Measurements from ENCODE around the gene FABP3.

The FABP3 gene

GRCh38 chr1:31370565-31370964, 2.3 kb downstream of the FABP3 start:
- H3K4me1 Mint-ChIP-seq (ENCODE audit: low read depth) = peaks cover 14% of the 10 kb centered on the region
- H3K27ac Mint-ChIP-seq = no peak overlapping the region
- no peak for DNase-seq
- H3K36me3 Mint-ChIP-seq (ENCODE audit: low read depth) = peaks cover 11% of the 10 kb centered on the region
- no peaks in the 10 kb centered on the region for H3K9me3 Mint-ChIP-seq
- peaks cover 10% of the 10 kb centered on the region for H3K27me3 Mint-ChIP-seq
- H3K4me3 Mint-ChIP-seq = no peak overlapping the region

GRCh38 chr1:31370021-31370420, 2.9 kb downstream of the FABP3 start:
- H3K27me3 Mint-ChIP-seq = peaks cover 10% of the 10 kb centered on the region
- no peaks in the 10 kb centered on the region for H3K9me3 Mint-ChIP-seq
- H3K4me3 Mint-ChIP-seq = no peak overlapping the region
- H3K36me3 Mint-ChIP-seq (ENCODE audit: low read depth) = peaks cover 15% of the 10 kb centered on the region
- H3K27ac Mint-ChIP-seq = no peak overlapping the region
- peaks cover 14% of the 10 kb centered on the region for H3K4me1 Mint-ChIP-seq (ENCODE audit: low read depth)
- DNase-seq = no peak

DNA sequence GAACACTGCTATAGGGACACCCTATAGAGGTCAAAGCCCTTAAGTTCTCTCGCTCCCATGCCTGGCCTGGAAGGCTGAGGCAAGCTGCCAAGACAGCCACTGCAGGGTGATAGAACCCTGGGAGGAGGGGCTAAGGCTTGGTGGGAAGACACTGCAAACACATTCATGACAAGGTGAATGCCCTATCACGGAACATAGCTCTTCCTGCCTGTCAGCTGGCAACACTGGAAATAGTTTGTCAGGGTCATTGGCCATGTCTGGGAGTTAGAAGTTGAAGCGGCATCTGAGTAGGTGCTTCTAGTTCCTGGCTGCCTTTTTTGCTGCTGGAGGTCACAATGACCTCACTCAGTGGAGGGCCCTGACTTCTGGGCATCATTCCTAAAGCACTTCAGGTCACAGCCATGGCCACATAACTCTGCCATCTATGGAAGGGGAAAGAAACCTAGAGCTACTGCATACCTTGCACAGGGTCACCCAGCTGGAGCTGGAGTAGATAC, 4.2 kb downstream of the FABP3 start:
- H3K36me3 Mint-ChIP-seq (ENCODE audit: low read depth) = peaks cover 29% of the 10 kb centered on the region
- H3K4me3 Mint-ChIP-seq = no peak overlapping the region
- peaks cover 10% of the 10 kb centered on the region for H3K27me3 Mint-ChIP-seq
- peaks cover 11% of the 10 kb centered on the region for H3K4me1 Mint-ChIP-seq (ENCODE audit: low read depth)
- DNase-seq = no peak
- H3K9me3 Mint-ChIP-seq = no peaks in the 10 kb centered on the region
- H3K27ac Mint-ChIP-seq = no peak overlapping the region

DNA sequence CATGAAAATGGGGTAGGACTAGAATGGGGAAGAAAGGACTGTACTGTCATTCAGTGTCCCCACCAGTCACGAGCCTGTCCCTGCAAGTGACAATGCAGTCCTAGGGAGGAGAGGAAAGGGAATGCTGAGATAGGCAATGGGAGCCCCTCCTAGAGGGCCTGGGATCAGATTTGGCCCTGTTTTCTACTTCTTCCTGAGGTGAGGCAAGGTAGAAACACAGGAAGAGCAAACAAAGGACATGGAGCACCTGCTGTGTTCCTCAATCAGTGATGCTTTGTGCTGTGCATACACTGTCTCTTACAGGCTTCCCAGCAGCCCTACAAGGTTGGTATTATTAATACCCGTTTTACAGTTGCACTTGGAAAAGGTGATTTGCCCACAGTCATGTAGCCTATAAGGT, 6.1 kb downstream of the FABP3 start:
- Mint-ChIP-seq H3K27me3 (no peaks in the 10 kb centered on the region), H3K4me3 (no peak overlapping the region), H3K36me3 (ENCODE audit: low read depth) (peaks cover 35% of the 10 kb centered on the region), H3K4me1 (ENCODE audit: low read depth) (no peaks in the 10 kb centered on the region), H3K27ac (no peak overlapping the region), H3K9me3 (no peaks in the 10 kb centered on the region)
- DNase-seq = no peak

DNA sequence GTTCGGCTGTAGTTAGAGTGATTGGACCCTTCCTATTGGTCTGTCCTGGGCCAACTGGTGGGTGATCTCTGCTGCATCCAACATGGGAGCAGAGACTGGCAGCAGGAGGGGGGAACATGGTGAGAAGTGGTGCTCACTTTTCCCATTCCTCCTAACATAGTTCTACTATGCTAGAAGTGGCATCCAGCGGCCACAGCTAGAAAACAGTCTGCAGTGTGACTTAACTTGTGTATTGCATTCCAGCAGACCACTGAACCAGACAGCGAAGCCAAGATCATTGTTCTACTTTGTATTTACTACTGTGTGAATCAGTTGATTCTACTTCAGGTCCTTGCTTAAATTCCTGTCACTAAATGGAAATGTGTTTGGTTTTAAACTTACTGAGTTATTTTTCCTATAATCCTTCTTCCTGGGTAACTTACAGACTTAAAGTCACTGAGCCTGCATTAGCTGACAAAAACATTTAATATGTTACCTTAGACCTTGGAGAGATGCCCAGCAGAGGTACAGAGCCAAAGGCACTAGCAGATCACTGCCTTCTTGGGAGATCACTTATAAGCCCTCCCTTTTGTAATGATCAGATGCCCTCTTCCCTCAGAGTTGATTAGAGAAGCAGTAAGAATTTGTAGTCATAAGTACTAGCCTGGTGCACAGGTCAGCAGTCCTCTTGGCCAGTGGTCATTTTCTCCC, 8.2 kb downstream of the FABP3 start:
- Mint-ChIP-seq H3K9me3 (no peaks in the 10 kb centered on the region), H3K36me3 (ENCODE audit: low read depth) (peaks cover 48% of the 10 kb centered on the region), H3K4me1 (ENCODE audit: low read depth) (no peaks in the 10 kb centered on the region)

DNA sequence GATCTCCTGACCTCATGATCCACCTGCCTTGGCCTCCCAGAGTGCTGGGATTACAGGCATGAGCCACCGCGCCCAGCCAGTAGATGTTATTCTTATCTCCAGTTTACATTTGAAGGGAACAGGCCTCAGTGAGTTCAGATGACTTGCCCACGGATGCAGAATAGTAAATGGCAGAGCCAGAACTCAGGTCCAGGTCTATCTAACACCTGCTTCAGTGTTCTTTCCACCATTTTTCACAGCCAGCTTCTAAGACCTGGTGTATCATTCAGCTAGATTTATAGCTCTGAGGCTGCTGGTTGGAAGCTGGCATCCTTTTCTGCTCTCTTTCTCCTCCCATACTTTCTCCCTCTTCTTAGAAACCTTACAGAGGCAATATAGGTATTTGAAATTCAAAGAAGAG, 10.8 kb downstream of the FABP3 start:
- no peak overlapping the region for H3K4me3 Mint-ChIP-seq
- H3K9me3 Mint-ChIP-seq = no peaks in the 10 kb centered on the region
- H3K4me1 Mint-ChIP-seq (ENCODE audit: low read depth) = no peaks in the 10 kb centered on the region
- no peaks in the 10 kb centered on the region for H3K27me3 Mint-ChIP-seq
- H3K36me3 Mint-ChIP-seq (ENCODE audit: low read depth) = peaks cover 60% of the 10 kb centered on the region
- H3K27ac Mint-ChIP-seq = no peak overlapping the region
- no peak for DNase-seq

More for the DNA sequence above, 8.2 kb downstream of the FABP3 start:
- DNase-seq = no peak
- Mint-ChIP-seq H3K27ac (no peak overlapping the region), H3K27me3 (no peaks in the 10 kb centered on the region), H3K4me3 (no peak overlapping the region)

GRCh38 chr1:31361607-31362006, 11.3 kb downstream of the FABP3 start:
- Mint-ChIP-seq H3K27me3 (no peaks in the 10 kb centered on the region), H3K27ac (no peak overlapping the region), H3K4me3 (no peak overlapping the region), H3K4me1 (ENCODE audit: low read depth) (no peaks in the 10 kb centered on the region), H3K36me3 (ENCODE audit: low read depth) (peaks cover 62% of the 10 kb centered on the region), H3K9me3 (no peaks in the 10 kb centered on the region)
- DNase-seq = no peak

DNA sequence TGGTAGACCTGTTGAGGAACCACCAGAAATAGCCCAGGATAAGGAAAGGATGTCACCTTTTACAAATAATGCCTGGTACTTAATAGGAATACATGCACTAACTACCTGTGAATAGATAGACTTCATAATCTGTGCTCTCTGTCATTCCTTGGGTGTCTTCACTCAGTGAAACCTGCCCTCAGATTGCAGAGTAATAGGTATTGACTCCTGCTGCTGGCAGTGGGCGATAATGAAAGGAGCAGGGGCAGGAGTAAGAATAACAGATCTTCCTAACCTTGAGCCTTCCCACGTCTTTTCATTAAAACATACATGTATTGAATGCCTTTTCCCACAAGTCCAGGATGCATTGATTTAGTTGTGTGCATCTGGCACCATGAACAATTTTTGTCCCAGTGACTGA, 16.4 kb downstream of the FABP3 start:
- DNase-seq = no peak
- Mint-ChIP-seq H3K27ac (no peak overlapping the region), H3K4me3 (no peak overlapping the region), H3K36me3 (ENCODE audit: low read depth) (peaks cover 75% of the 10 kb centered on the region), H3K9me3 (no peaks in the 10 kb centered on the region), H3K27me3 (no peaks in the 10 kb centered on the region), H3K4me1 (ENCODE audit: low read depth) (no peaks in the 10 kb centered on the region)

GRCh38 chr1:31354283-31354682, 18.6 kb downstream of the FABP3 start:
- DNase-seq = no peak
- no peaks in the 10 kb centered on the region for H3K9me3 Mint-ChIP-seq
- peaks cover 80% of the 10 kb centered on the region for H3K36me3 Mint-ChIP-seq (ENCODE audit: low read depth)
- no peak overlapping the region for H3K4me3 Mint-ChIP-seq
- H3K27ac Mint-ChIP-seq = no peak overlapping the region
- H3K4me1 Mint-ChIP-seq (ENCODE audit: low read depth) = no peaks in the 10 kb centered on the region
- no peaks in the 10 kb centered on the region for H3K27me3 Mint-ChIP-seq

GRCh38 chr1:31348449-31348848, 24.4 kb downstream of the FABP3 start:
- Mint-ChIP-seq H3K36me3 (ENCODE audit: low read depth) (peaks cover 84% of the 10 kb centered on the region), H3K27me3 (no peaks in the 10 kb centered on the region), H3K4me3 (no peak overlapping the region), H3K9me3 (no peaks in the 10 kb centered on the region), H3K27ac (no peak overlapping the region), H3K4me1 (ENCODE audit: low read depth) (peaks cover 5% of the 10 kb centered on the region)
- DNase-seq = no peak

GRCh38 chr1:31346785-31347184, 26.1 kb downstream of the FABP3 start:
- no peaks in the 10 kb centered on the region for H3K9me3 Mint-ChIP-seq
- H3K27ac Mint-ChIP-seq = no peak overlapping the region

GRCh38 chr1:31345635-31346034, 27.2 kb downstream of the FABP3 start:
- Mint-ChIP-seq H3K27ac (no peak overlapping the region), H3K4me1 (ENCODE audit: low read depth) (peaks cover 5% of the 10 kb centered on the region), H3K4me3 (no peak overlapping the region), H3K27me3 (no peaks in the 10 kb centered on the region), H3K36me3 (ENCODE audit: low read depth) (peaks cover 73% of the 10 kb centered on the region), H3K9me3 (no peaks in the 10 kb centered on the region)
- DNase-seq = no peak

More at GRCh38 chr1:31346785-31347184, 26.1 kb downstream of the FABP3 start:
- H3K4me3 Mint-ChIP-seq = no peak overlapping the region
- H3K27me3 Mint-ChIP-seq = no peaks in the 10 kb centered on the region
- H3K36me3 Mint-ChIP-seq (ENCODE audit: low read depth) = peaks cover 77% of the 10 kb centered on the region
- peaks cover 5% of the 10 kb centered on the region for H3K4me1 Mint-ChIP-seq (ENCODE audit: low read depth)
- DNase-seq = no peak

- H3K36me3 Mint-ChIP-seq (ENCODE audit: low read depth) = peaks cover 71% of the 10 kb centered on the region
- H3K27ac Mint-ChIP-seq = peak overlapping the region; percentile 23
- no peaks in the 10 kb centered on the region for H3K27me3 Mint-ChIP-seq
These were observed 28.4 kb downstream of the FABP3 start for GRCh38 chr1:31344503-31344902.

GRCh38 chr1:31336687-31337467, 36.0 kb downstream of the FABP3 start:
- Mint-ChIP-seq H3K4me1 (ENCODE audit: low read depth) (no peaks in the 10 kb centered on the region), H3K27ac (no peak overlapping the region), H3K27me3 (no peaks in the 10 kb centered on the region), H3K9me3 (no peaks in the 10 kb centered on the region), H3K36me3 (ENCODE audit: low read depth) (peaks cover 39% of the 10 kb centered on the region), H3K4me3 (no peak overlapping the region)
- no peak for DNase-seq

More at GRCh38 chr1:31344503-31344902, 28.4 kb downstream of the FABP3 start:
- Mint-ChIP-seq H3K4me3 (no peak overlapping the region), H3K9me3 (no peaks in the 10 kb centered on the region), H3K4me1 (ENCODE audit: low read depth) (peaks cover 5% of the 10 kb centered on the region)
- no peak for DNase-seq

DNA sequence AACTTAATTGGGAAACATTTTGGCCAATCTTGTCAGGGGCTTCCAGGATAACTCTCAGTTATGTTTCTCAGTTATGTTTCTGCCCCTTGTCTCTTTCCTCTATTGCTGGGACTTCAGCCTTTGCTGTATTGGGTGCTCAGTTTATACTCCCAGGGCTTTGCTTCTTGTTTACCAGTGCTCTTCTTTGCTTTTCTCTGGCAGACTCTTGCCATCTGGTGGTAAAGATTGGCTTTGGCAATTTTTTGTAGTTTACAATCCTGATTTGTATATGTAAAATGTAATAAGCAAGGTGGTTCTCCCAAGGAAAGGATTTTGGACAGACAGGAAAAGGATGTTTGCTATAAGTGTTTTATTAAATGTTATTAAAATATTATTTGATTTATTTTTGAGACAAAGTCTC, 37.9 kb downstream of the FABP3 start:
- Mint-ChIP-seq H3K4me3 (no peak overlapping the region), H3K27ac (no peak overlapping the region), H3K4me1 (ENCODE audit: low read depth) (no peaks in the 10 kb centered on the region), H3K27me3 (no peaks in the 10 kb centered on the region), H3K9me3 (no peaks in the 10 kb centered on the region), H3K36me3 (ENCODE audit: low read depth) (peaks cover 31% of the 10 kb centered on the region)
- DNase-seq = no peak
